Esophagus squamous epithelium (tissue), 5 donors: ENCODE data around the gene KLK13. TPM values are rescaled to one million over a fixed set of nuclear protein-coding genes. Genes with fewer than 3 reads are reported as not detected.

ENCODE experiments used
- DNase-seq: peaks from one replicate; lab custom pipeline; 2025; lab: John Stamatoyannopoulos, UW
- H3K27ac ChIP-seq, 4 donors: fragments of 200-600 bp; sonication (generic); one replicate each; pipeline ENCODE4 v1.5.1; 2016 to 2019; ENCODE audit warnings: mild to moderate bottlenecking in 1 of 4
- H3K27me3 ChIP-seq, 4 donors: fragments of 200-600 bp; sonication (generic); 1 replicate in 3 of 4; 2 replicates in 1 of 4; pipeline versions ENCODE4 v1.5.1 to v1.6.0; 2017 to 2021; ENCODE audit warnings: antibody characterized with exemption in 1 of 4
- H3K36me3 ChIP-seq, 3 donors: fragments of 200-600 bp; sonication (generic); one replicate each; pipeline ENCODE4 v1.5.1; 2016 to 2019
- H3K4me1 ChIP-seq, 3 donors: fragments of 200-600 bp; sonication (generic); one replicate each; pipeline ENCODE4 v1.5.1; 2017 to 2019
- H3K4me3 ChIP-seq, 4 donors: fragments of 200-600 bp; sonication (generic); 1 replicate in 3 of 4; 2 replicates in 1 of 4; pipeline ENCODE4 v1.5.1; 2016 to 2019; ENCODE audit warnings: mild to moderate bottlenecking in 2 of 4, moderate library complexity in 1 of 4
- H3K9me3 ChIP-seq, 3 donors: fragments of 200-600 bp; sonication (generic); one replicate each; pipeline ENCODE4 v1.5.1; 2016 to 2019
- POLR2A ChIP-seq, 4 donors: fragments of 450-650 bp; IDR thresholded peaks; one replicate each; pipeline ENCODE4 v1.6.1; 2017; ENCODE audit warnings: antibody characterized with exemption in 4 of 4, mild to moderate bottlenecking in 4 of 4, moderate library complexity in 3 of 4
- WGBS, 2 donors: methylation state at CpG; one replicate each; pipeline ENCODE4 v1.1.5; 2018; 5-methylcytosine and 5-hydroxymethylcytosine counted together
- intact Hi-C: fragments of 100-400 bp; cut with DNase I; formaldehyde crosslinking; loops from one replicate; pipeline ENCODE4 v1.15.0; 2022
- total RNA-seq, 4 donors: library from RNA; depleted of rRNA; stranded (reverse); fragments of >200 nt; gene quantifications; one replicate each; pipeline ENCODE4 v1.1.0, GENCODE V29; 2016
- TF ChIP-seq, protein P1 (sequence below), 6 experiments: fragments of 450-650 bp in 4 of 6; fragments of 200-600 bp in 2 of 6; sonication (generic) in 2 of 6; IDR thresholded peaks; one replicate each; pipeline ENCODE4 v1.5.1; 2016 to 2019; ENCODE audit warnings: antibody characterized with exemption in 6 of 6, mild to moderate bottlenecking in 4 of 6, moderate library complexity in 4 of 6
- donor health status: DM: yes; HTN: yes; CAD: no.

Gene KLK13
- total RNA-seq, 4 donors from 2014 or later = 163 to 973 (median 600) TPM

DNA sequence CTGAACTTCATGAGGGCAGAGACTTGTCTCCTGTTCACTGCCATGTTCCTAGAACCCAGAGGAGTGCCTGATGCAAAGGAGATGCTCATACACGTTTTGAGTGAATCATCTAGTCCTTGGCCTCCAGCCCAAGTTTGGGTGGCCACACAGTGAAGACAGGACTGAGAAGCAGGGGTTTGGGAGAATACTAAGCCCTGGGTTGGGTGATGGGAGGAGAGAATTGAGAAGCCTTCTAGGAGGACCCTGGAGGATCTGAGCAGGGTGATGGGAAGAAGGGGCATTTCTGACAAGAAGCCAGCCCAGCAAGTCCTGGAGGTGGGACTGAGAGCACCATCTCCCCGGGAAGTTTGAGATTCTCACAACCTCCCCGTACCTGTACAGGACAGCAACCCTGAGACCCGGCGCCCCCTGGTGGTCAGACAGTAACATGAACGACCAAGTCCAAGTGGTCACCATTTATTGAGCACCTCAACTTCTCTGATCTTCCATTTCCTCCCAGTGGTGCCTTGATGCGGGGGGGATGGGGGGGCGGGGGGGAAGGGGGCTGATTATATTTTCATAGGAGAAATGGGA lies 32.4 kb upstream of the KLK13 start:
- no peak overlapping the region for H3K4me3 ChIP-seq
- H3K27me3 ChIP-seq = no peaks in the 10 kb centered on the region
- no peak for DNase-seq
- intact Hi-C loops = loop anchor here (5.0 kb wide), 1 partner anchor 170 kb away; no protein-coding TSS in a partner anchor
- H3K9me3 ChIP-seq = no peaks in the 10 kb centered on the region
- no peak for TF ChIP-seq POLR2A (IDR thresholded peaks at IDR 0.05)
- TF ChIP-seq, protein P1, sequence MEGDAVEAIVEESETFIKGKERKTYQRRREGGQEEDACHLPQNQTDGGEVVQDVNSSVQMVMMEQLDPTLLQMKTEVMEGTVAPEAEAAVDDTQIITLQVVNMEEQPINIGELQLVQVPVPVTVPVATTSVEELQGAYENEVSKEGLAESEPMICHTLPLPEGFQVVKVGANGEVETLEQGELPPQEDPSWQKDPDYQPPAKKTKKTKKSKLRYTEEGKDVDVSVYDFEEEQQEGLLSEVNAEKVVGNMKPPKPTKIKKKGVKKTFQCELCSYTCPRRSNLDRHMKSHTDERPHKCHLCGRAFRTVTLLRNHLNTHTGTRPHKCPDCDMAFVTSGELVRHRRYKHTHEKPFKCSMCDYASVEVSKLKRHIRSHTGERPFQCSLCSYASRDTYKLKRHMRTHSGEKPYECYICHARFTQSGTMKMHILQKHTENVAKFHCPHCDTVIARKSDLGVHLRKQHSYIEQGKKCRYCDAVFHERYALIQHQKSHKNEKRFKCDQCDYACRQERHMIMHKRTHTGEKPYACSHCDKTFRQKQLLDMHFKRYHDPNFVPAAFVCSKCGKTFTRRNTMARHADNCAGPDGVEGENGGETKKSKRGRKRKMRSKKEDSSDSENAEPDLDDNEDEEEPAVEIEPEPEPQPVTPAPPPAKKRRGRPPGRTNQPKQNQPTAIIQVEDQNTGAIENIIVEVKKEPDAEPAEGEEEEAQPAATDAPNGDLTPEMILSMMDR (IDR thresholded peaks at IDR 0.05) = peak; percentile 27 to 74 (median 65)
- WGBS, 2 donors = 0 to 3% methylated on average over 1 to 6 of the region's 8 CpGs
- H3K36me3 ChIP-seq = peaks cover 0 to 51% (median 0%) of the 10 kb centered on the region in 3 donors
- H3K27ac ChIP-seq = peak overlapping the region; percentile 49 to 66 (median 56)
- peaks cover 7 to 45% (median 9%) of the 10 kb centered on the region in 3 donors for H3K4me1 ChIP-seq

DNA sequence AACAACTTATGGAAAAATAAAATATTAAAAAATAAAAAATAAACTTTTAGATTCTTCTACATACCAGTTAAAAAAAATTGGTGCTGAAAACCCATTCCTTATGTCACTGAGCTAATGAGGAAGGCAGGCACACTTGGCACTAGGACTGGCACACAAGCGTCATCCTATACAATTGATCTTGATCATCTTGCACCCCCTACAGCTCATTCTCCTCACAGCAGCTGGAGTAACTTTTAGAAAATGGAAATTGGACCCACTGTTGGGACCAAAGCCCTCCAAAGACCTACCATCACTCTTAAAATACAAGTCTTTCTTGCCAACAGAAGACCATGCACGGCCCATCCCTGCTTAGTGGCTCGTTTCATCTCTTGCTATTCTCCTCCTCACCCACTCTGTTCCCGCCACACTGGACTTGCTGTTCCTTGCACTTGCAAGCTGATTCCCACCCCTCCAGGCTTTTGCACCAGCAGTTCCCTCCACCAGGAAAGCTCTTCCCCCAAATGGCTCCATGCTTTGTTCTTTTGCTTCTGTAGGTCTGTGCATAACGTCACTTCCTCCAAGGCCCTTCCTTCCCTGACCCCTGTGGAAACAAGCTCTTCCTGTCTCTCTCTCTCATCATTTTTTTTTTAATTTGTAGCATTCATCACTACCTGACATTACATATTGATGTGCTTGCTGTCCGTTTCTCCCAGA lies 31.7 kb upstream of the KLK13 start:
- Histone ChIP-seq H3K36me3 (peaks cover 0 to 44% (median 0%) of the 10 kb centered on the region in 3 donors), H3K4me3 (no peak overlapping the region), H3K9me3 (no peaks in the 10 kb centered on the region), H3K27me3 (no peaks in the 10 kb centered on the region), H3K27ac (peak overlapping the region in 3 of 4 donors; percentile 54 to 66 (median 57)), H3K4me1 (peaks cover 7 to 51% (median 9%) of the 10 kb centered on the region in 3 donors)
- TF ChIP-seq, protein P1 (IDR thresholded peaks at IDR 0.05) = peak in 5 of 6 experiments; percentile 12 to 60 (median 34)
- no peak for TF ChIP-seq POLR2A (IDR thresholded peaks at IDR 0.05)
- intact Hi-C loops = loop anchor here (5.0 kb wide), 1 partner anchor 169 kb away; no protein-coding TSS in a partner anchor
- 59 to 63% methylated on average over 6 of the region's 6 CpGs for WGBS, 2 donors
- no peak for DNase-seq

GRCh38 chr19:51094696-51095279 lies 29.9 kb upstream of the KLK13 start:
- intact Hi-C loops = loop anchor here (5.0 kb wide), 2 partner anchors 72 to 167 kb away; no protein-coding TSS in a partner anchor
- peaks cover 0 to 26% (median 0%) of the 10 kb centered on the region in 3 donors for H3K36me3 ChIP-seq
- H3K27me3 ChIP-seq = no peaks in the 10 kb centered on the region
- 26 to 39% methylated on average over 7 to 12 of the region's 15 CpGs for WGBS, 2 donors
- H3K9me3 ChIP-seq = no peaks in the 10 kb centered on the region
- H3K4me3 ChIP-seq = no peak overlapping the region
- no peak for TF ChIP-seq POLR2A (IDR thresholded peaks at IDR 0.05)
- TF ChIP-seq, protein P1 (IDR thresholded peaks at IDR 0.05) = peak in 5 of 6 experiments; percentile 53 to 76 (median 75)
- no peak for DNase-seq
- H3K4me1 ChIP-seq = peaks cover 7 to 51% (median 9%) of the 10 kb centered on the region in 3 donors
- H3K27ac ChIP-seq = peak overlapping the region in 1 of 4 donors; percentile 59

DNA sequence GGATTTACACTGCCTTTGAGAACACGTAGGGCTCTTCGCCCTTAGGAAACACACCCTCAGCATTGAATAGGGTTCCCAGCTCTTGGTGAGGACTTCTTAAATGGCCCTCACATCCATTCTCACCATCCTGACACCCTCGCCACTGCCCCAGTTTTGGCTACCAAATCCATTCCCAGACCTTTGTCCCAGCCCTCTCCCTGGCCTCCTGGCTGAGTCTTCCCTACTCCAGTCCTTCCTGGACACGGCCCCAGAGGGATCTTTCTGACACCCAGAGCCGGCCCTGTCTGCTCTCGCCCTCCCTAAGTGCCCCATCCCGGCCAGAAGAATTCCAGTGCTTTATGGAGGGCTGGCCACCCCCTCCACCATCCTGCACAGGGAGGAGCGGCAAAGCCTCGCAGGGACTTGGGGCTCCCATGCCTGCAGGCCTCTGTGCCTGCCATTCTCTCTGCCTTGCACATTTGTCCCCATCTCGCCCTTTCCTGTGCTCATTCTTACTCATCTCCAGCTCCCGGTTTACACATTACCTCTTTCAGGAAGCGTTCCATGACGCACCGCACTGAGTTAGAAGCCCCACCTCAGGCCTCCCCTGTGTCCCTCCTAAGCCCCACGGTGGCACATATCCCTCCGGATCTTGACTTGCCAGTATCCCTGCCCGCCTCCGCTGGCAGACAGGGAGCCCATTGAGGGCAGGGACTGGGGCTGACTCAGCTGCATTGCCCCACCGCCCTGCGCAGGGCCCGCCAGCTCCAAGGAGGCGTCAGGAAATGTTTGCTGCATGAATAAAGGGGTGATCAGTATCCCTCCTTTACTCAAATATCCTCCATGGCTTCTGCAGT lies 28.8 kb upstream of the KLK13 start:
- no peak for DNase-seq
- H3K4me1 ChIP-seq = peaks cover 7 to 51% (median 9%) of the 10 kb centered on the region in 3 donors
- 49 to 74% methylated on average over 18 to 20 of the region's 22 CpGs for WGBS, 2 donors
- H3K27ac ChIP-seq = peak overlapping the region in 3 of 4 donors; percentile 28 to 70 (median 59)
- H3K27me3 ChIP-seq = no peaks in the 10 kb centered on the region
- H3K9me3 ChIP-seq = no peaks in the 10 kb centered on the region
- H3K4me3 ChIP-seq = no peak overlapping the region
- H3K36me3 ChIP-seq = peaks cover 0 to 15% (median 0%) of the 10 kb centered on the region in 3 donors
- TF ChIP-seq, protein P1 (IDR thresholded peaks at IDR 0.05) = no peak
- no peak for TF ChIP-seq POLR2A (IDR thresholded peaks at IDR 0.05)
- intact Hi-C loops = loop anchor here (5.0 kb wide), 1 partner anchor 71 kb away; no protein-coding TSS in a partner anchor
